K562 (cell line): ENCODE results near the gene HLA-DPA1. TPM values are rescaled to one million over a fixed set of nuclear protein-coding genes. Genes with fewer than 3 reads are reported as not detected.

ENCODE experiments used
- ATAC-seq: fragments of 200-7000 bp; cut with Tn5 transposase; 3 replicates; pipeline ENCODE4 v1.9.1; 2020; ENCODE audit warnings: moderate library complexity
- BruUV-seq: library from RNA; stranded (reverse); fragments of 400-500 nt; replicated peaks from 2 replicates; lab custom pipeline; 2021; lab: Mats Ljungman, UMichigan
- CTCF ChIA-PET: fragments of 300-600 bp; formaldehyde crosslinking; extraction: SDS; loops from one replicate; lab custom pipeline; 2021; ENCODE audit warnings: low intra/inter-chr PET ratio; lab: Yijun Ruan, JAX
- POLR2A ChIA-PET: fragments of 300-600, 350-650 bp; sonication (Branson Sonifier 250); formaldehyde crosslinking; extraction: SDS; loops from one replicate; lab custom pipeline; 2021; ENCODE audit warnings: antibody characterized with exemption, inconsistent platforms; lab: Yijun Ruan, JAX
- DNase-seq, 4 experiments: peaks; one replicate each; pipeline versions ENCODE4 v3.0.0 to v3.0.0-alpha.2; 2011 to 2018; ENCODE audit warnings: low spot score in 3 of 4, mixed read lengths in 3 of 4; ENCODE audit errors: extremely low read depth in 1 of 4
- FAIRE-seq: peaks from 2 replicates; lab custom pipeline; 2011; peaks lifted over from hg19 to GRCh38; lab: Jason Lieb, UNC
- H2AFZ ChIP-seq: 2 replicates; pipeline ENCODE4 v1.6.0; 2011; ENCODE audit warnings: low read depth, low read length, control low read depth, inconsistent platforms
- H3K27ac ChIP-seq: fragments of 200-600 bp; 3 replicates; pipeline ENCODE4 v1.8.0; 2011; ENCODE audit warnings: low read depth, mild to moderate bottlenecking, control low read depth, inconsistent platforms, low read length, moderate library complexity, mixed read lengths; ENCODE audit errors: extremely low read depth
- H3K27me3 ChIP-seq, 2 experiments: fragments of 300-600 bp in 1 of 2; 2 replicates in 1 of 2; 3 replicates in 1 of 2; pipeline versions ENCODE4 v1.6.0 to v1.8.0; 2011; ENCODE audit warnings: inconsistent platforms in 2 of 2, low read length in 2 of 2, mild to moderate bottlenecking in 1 of 2, mixed read lengths in 1 of 2, moderate library complexity in 1 of 2; ENCODE audit not compliant: control insufficient read depth in 2 of 2, insufficient read depth in 2 of 2
- H3K36me3 ChIP-seq: fragments of 300-600 bp; 3 replicates; pipeline ENCODE4 v1.8.0; 2011; ENCODE audit warnings: mild to moderate bottlenecking, low read length, inconsistent platforms; ENCODE audit not compliant: control insufficient read depth, insufficient read depth
- H3K4me1 ChIP-seq, 2 experiments: fragments of 200-600 bp in 1 of 2; replicated peaks in 1 of 2; 2 replicates in 1 of 2; 3 replicates in 1 of 2; pipeline versions ENCODE4 v1.5.1 to v1.8.0; 2011; ENCODE audit warnings: inconsistent platforms in 2 of 2, low read length in 2 of 2, mild to moderate bottlenecking in 1 of 2, mixed read lengths in 1 of 2, moderate library complexity in 1 of 2; ENCODE audit not compliant: control insufficient read depth in 2 of 2, insufficient read depth in 2 of 2
- H3K4me2 ChIP-seq: 2 replicates; pipeline ENCODE4 v1.6.1; 2011; ENCODE audit warnings: low read length, control low read depth, inconsistent platforms, mixed read lengths; ENCODE audit not compliant: insufficient read depth
- H3K4me3 ChIP-seq: fragments of 200-600 bp; sonication (generic), shearing (Covaris generic); 2 replicates; pipeline ENCODE4 v1.5.1; 2016; ENCODE audit warnings: control low read depth, inconsistent platforms
- H3K79me2 ChIP-seq: fragments of 200-600 bp; 3 replicates; pipeline ENCODE4 v1.8.0; 2011; ENCODE audit warnings: low read length, inconsistent platforms; ENCODE audit not compliant: control insufficient read depth, insufficient read depth
- H3K9ac ChIP-seq, 2 experiments: 2 replicates each; pipeline versions ENCODE4 v1.6.0 to v1.6.1; 2011; ENCODE audit warnings: low read depth in 2 of 2, low read length in 2 of 2, control low read depth in 1 of 2, inconsistent platforms in 1 of 2, mild to moderate bottlenecking in 1 of 2, mixed read lengths in 1 of 2; ENCODE audit not compliant: insufficient read depth in 1 of 2
- H3K9me1 ChIP-seq: one replicate; pipeline ENCODE4 v1.6.0; 2011; ENCODE audit warnings: inconsistent platforms, mild to moderate bottlenecking, low read length, moderate library complexity; ENCODE audit not compliant: control insufficient read depth, insufficient read depth
- H3K9me3 ChIP-seq: replicated peaks from 2 replicates; pipeline ENCODE4 v1.5.1; 2011; ENCODE audit warnings: low read depth, low read length, inconsistent platforms; ENCODE audit not compliant: control insufficient read depth, insufficient read depth
- H4K20me1 ChIP-seq: replicated peaks from 2 replicates; pipeline ENCODE4 v1.6.1; 2011; ENCODE audit warnings: low read length, inconsistent platforms, mixed read lengths; ENCODE audit not compliant: control insufficient read depth, insufficient read depth
- ADNP ChIP-seq: fragments of 200-800 bp; sonication (Bioruptor generic); IDR thresholded peaks from 2 replicates; pipeline ENCODE4 v1.6.1; 2016; ENCODE audit warnings: missing genetic modification characterization, missing compliant biosample characterization
- CREB3 ChIP-seq: fragments of 450-650 bp; conservative IDR thresholded peaks from 2 replicates; pipeline ENCODE4 v1.6.1; 2016; ENCODE audit warnings: missing genetic modification characterization, low read depth, mild to moderate bottlenecking, missing compliant biosample characterization, moderate library complexity
- EP400 ChIP-seq: fragments of 450-650 bp; IDR thresholded peaks from 2 replicates; pipeline ENCODE4 v1.6.1; 2017; ENCODE audit warnings: antibody characterized with exemption, mild to moderate bottlenecking, moderate library complexity
- FUS ChIP-seq: fragments of 200-400 bp; formaldehyde crosslinking; optimal IDR thresholded peaks from 2 replicates; pipeline ENCODE3; 2017; ENCODE audit warnings: low read depth, low read length
- LARP7 ChIP-seq: fragments of 450-650 bp; IDR thresholded peaks from 2 replicates; pipeline ENCODE4 v1.6.1; 2016
- MXI1 ChIP-seq: IDR thresholded peaks from 2 replicates; pipeline ENCODE4 v1.6.1; 2011; ENCODE audit warnings: low read depth, mild to moderate bottlenecking, improper control_type of control experiment, low read length
- NFE2 ChIP-seq: IDR thresholded peaks from 2 replicates; pipeline ENCODE4 v1.6.1; 2014; ENCODE audit warnings: antibody characterized with exemption, low read depth
- NFXL1 ChIP-seq: fragments of 450-650 bp; formaldehyde crosslinking; IDR thresholded peaks from 2 replicates; pipeline ENCODE4 v1.4.0; 2021; ENCODE audit warnings: mild to moderate bottlenecking
- PRMT5 ChIP-seq: sonication (generic); formaldehyde crosslinking; IDR thresholded peaks from 2 replicates; pipeline ENCODE4 v1.5.0; 2020; ENCODE audit warnings: missing genetic modification reagents
- U2AF2 ChIP-seq: fragments of 200-400 bp; formaldehyde crosslinking; optimal IDR thresholded peaks from 2 replicates; pipeline ENCODE3; 2017; ENCODE audit warnings: low read depth, mild to moderate bottlenecking, low read length
- ZNF311 ChIP-seq: fragments of 250-450 bp; sonication (Bioruptor Pico); IDR thresholded peaks from 2 replicates; pipeline ENCODE4 v1.4.0; 2020; ENCODE audit warnings: mild to moderate bottlenecking, moderate library complexity
- WGBS: fragments of 100-300 bp; shearing (Covaris generic); methylation state at CpG from one replicate; pipeline ENCODE4 v1.1.6; 2016; ENCODE audit warnings: low coverage, mixed read lengths; ENCODE audit not compliant: insufficient coverage; ENCODE audit errors: missing lambda C conversion rate; 5-methylcytosine and 5-hydroxymethylcytosine counted together
- in situ Hi-C: fragments of 300-500 bp; cut with MboI; formaldehyde crosslinking; loops from 4 replicates; pipeline ENCODE4 v1.15.0; 2018; ENCODE audit warnings: inconsistent platforms, mixed read lengths
- intact Hi-C: fragments of 100-400 bp; cut with micrococcal nuclease; formaldehyde crosslinking; loops from 2 replicates; pipeline ENCODE4 v1.14.2; 2022
- polyA plus RNA-seq, 8 experiments: library from polyadenylated mRNA; depleted of rRNA in 4 of 8; stranded (reverse) in 5 of 8; unstranded in 3 of 8; fragments of >200 nt; fragmentation: Nextera tagmentation in 2 of 8; fragmentation: Illumina TruSeq in 1 of 8; extraction: Ambion mirVana in 2 of 8; extraction: Trizol in 1 of 8; gene quantifications; 2 replicates each; pipeline versions ENCODE4 v1.2.1 to v1.2.3, GENCODE V29; 2011 to 2014; ENCODE audit warnings: inconsistent platforms in 1 of 8, missing spikeins in 1 of 8
- total RNA-seq, 7 experiments: library from RNA; depleted of rRNA in 6 of 7; stranded (reverse); fragments of >200 nt in 6 of 7; fragmentation: Illumina TruSeq in 2 of 7; extraction: Trizol in 2 of 7; gene quantifications; 2 replicates each; pipeline versions ENCODE4 v1.2.1 to v1.2.3, GENCODE V29; 2011 to 2021; ENCODE audit warnings: low replicate concordance in 1 of 7
- TF ChIP-seq, protein P1 (sequence below): fragments of 250-450 bp; sonication (Bioruptor Pico); IDR thresholded peaks from 2 replicates; pipeline ENCODE4 v1.9.0; 2021; ENCODE audit warnings: mild to moderate bottlenecking, inconsistent platforms
- TF ChIP-seq, protein P2 (sequence below): sonication (generic); formaldehyde crosslinking; IDR thresholded peaks from 2 replicates; pipeline ENCODE4 v1.9.0; 2022; ENCODE audit warnings: mild to moderate bottlenecking, missing genetic modification reagents
- TF ChIP-seq, protein P3 (sequence below): fragments of 450-650 bp; IDR thresholded peaks from 2 replicates; pipeline ENCODE4 v1.6.1; 2016; ENCODE audit warnings: antibody characterized with exemption
- TF ChIP-seq, protein P4 (sequence below): fragments of 250-450 bp; sonication (Bioruptor Pico); IDR thresholded peaks from 2 replicates; pipeline ENCODE4 v1.9.0; 2021; ENCODE audit warnings: mild to moderate bottlenecking

HLA-DPA1 gene
- total and polyA plus RNA-seq, 9 of the 15 experiments (the other 6 are each of a cell fraction or from before 2014, with no cell fraction given): 0.23 to 0.93 (median 0.55) TPM

DNA sequence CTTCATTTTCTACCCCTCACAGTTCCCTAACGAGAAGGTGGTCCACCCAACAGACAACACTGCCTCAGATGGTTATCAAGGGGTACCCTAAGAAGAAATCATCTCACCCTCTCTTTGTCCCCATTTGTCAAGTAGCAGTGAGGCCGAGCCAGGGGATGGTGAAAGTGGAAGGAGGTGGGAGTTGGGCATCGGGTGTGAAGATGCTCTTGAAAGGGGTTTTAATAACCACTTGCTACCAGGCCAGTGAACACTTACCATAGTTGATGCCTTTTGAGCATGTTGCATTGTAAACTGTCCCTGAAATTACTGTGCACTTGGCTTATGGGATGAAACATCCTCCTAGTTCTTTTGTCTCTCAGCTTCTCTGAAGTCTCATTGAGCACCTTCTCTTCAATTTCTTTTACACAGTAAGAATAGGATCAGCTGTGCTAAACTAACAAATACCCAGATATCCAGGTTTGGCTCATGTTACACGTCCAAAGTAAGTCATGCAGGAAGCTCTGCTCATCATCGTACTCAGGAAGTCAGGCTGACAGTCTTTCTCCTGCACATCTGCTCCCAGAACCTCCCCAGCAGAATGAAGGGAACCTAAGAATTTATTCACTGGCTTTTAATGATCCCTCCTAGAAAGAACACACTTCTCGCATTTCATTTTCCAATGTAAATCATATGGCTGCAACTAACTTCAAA is 15.6 kb upstream of the HLA-DPA1 start:
- Histone ChIP-seq H3K4me1 (no peaks in the 10 kb centered on the region), H2AFZ (no peak overlapping the region), H3K9ac (no peak overlapping the region), H3K4me3 (no peak overlapping the region), H3K4me2 (no peak overlapping the region), H3K36me3 (no peaks in the 10 kb centered on the region), H3K9me1 (no peaks in the 10 kb centered on the region), H4K20me1 (no peaks in the 10 kb centered on the region), H3K9me3 (no peaks in the 10 kb centered on the region), H3K27me3 (peaks cover 10 to 41% of the 10 kb centered on the region in 2 experiments; a peak in 4 of 5 replicates), H3K27ac (no peak overlapping the region), H3K79me2 (no peaks in the 10 kb centered on the region)
- in situ Hi-C loops: loop anchor here (5.0 kb wide), 1 partner anchor 72 kb away; no protein-coding TSS in a partner anchor
- no peak for FAIRE-seq
- no TSS peak for BruUV-seq
- TF ChIP-seq NFE2 (no peak), MXI1 (no peak), FUS (no peak), LARP7 (no peak), CREB3 (tag) (no peak), U2AF2 (no peak), ZNF311 (CRISPR knock-in tag) (no peak), ADNP (tag) (no peak), NFXL1 (CRISPR knock-in tag) (no peak), PRMT5 (CRISPR knock-in tag) (no peak), EP400 (no peak)
- TF ChIP-seq, protein P1, sequence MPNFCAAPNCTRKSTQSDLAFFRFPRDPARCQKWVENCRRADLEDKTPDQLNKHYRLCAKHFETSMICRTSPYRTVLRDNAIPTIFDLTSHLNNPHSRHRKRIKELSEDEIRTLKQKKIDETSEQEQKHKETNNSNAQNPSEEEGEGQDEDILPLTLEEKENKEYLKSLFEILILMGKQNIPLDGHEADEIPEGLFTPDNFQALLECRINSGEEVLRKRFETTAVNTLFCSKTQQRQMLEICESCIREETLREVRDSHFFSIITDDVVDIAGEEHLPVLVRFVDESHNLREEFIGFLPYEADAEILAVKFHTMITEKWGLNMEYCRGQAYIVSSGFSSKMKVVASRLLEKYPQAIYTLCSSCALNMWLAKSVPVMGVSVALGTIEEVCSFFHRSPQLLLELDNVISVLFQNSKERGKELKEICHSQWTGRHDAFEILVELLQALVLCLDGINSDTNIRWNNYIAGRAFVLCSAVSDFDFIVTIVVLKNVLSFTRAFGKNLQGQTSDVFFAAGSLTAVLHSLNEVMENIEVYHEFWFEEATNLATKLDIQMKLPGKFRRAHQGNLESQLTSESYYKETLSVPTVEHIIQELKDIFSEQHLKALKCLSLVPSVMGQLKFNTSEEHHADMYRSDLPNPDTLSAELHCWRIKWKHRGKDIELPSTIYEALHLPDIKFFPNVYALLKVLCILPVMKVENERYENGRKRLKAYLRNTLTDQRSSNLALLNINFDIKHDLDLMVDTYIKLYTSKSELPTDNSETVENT (CRISPR knock-in tag): no peak
- TF ChIP-seq, protein P2, sequence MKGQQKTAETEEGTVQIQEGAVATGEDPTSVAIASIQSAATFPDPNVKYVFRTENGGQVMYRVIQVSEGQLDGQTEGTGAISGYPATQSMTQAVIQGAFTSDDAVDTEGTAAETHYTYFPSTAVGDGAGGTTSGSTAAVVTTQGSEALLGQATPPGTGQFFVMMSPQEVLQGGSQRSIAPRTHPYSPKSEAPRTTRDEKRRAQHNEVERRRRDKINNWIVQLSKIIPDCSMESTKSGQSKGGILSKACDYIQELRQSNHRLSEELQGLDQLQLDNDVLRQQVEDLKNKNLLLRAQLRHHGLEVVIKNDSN: no peak
- TF ChIP-seq, protein P3, sequence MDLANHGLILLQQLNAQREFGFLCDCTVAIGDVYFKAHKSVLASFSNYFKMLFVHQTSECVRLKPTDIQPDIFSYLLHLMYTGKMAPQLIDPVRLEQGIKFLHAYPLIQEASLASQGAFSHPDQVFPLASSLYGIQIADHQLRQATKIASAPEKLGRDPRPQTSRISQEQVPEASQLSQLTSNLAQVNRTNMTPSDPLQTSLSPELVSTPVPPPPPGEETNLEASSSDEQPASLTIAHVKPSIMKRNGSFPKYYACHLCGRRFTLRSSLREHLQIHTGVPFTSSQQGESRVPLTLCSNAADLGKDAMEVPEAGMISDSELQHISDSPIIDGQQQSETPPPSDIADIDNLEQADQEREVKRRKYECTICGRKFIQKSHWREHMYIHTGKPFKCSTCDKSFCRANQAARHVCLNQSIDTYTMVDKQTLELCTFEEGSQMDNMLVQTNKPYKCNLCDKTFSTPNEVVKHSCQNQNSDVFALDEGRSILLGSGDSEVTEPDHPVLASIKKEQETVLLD: no peak
- TF ChIP-seq, protein P4, sequence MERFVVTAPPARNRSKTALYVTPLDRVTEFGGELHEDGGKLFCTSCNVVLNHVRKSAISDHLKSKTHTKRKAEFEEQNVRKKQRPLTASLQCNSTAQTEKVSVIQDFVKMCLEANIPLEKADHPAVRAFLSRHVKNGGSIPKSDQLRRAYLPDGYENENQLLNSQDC (CRISPR knock-in tag): no peak
- ChIA-PET CTCF (no interaction called here), POLR2A (interaction anchor here (1.4 kb wide), 1 partner anchor 11 kb away, joined by 3 read pairs; no protein-coding TSS in a partner anchor)
- intact Hi-C loops: no loop called here
- WGBS: 4% methylated on average over 6 of the region's 6 CpGs
- no peak for DNase-seq
- no peak for ATAC-seq
